SH-SY5Y (cell line): ENCODE measurements around the gene GCNT2.

Experiments
- GATA2 ChIP-seq: IDR thresholded peaks from 2 replicates; pipeline ENCODE4 v1.6.1; 2011; ENCODE audit warnings: mild to moderate bottlenecking, low read depth, low read length
- GATA3 ChIP-seq: IDR thresholded peaks from 2 replicates; pipeline ENCODE4 v1.6.1; 2011; ENCODE audit warnings: low read depth, mild to moderate bottlenecking, low read length, moderate library complexity

- TF ChIP-seq GATA3 (no peak), GATA2 (no peak)
Observed at GRCh38 chr6:10618409-10618808, 97.3 kb downstream of the GCNT2 start.
